ENCODE results near the gene HMGA1. TPM values are rescaled to one million over a fixed set of nuclear protein-coding genes. Genes with fewer than 3 reads are reported as not detected.

Gene HMGA1
- total RNA-seq, 1 experiment from 2014 or later: 337 TPM

DNA sequence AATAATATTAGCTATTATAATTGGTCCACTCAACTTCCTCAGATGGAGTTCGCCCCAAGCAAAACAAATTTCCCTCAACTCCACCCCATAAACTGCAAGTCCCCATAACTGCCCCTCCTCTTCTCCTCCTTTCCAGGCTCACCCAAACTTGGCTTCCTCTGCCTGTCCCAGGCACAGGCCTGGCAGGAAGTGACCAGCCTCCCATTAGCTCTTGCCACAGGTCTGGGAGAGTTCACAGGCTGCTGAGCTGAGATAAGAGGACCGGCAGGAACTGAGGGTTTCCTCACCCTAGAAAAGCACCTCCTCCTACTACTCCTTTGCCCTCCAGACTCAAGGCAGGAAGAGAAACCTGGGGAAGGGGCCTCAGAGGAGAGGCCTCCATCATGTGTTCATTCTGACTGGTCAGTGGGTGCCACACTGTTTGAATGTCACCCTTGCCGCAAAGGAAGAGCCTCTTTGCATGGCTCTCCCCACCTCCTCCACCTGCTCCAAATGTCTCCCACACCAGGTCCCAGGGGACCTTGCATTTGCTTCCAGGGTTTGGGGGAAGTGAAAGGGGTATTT, 36.7 kb downstream of the HMGA1 start:
- no peaks in the 10 kb centered on the region for H3K36me3 ChIP-seq (ENCODE audit: insufficient read depth, low read length)
- no peak overlapping the region for H3K4me3 ChIP-seq (ENCODE audit: low read length)
- no peaks in the 10 kb centered on the region for H4K20me1 ChIP-seq (ENCODE audit: insufficient read depth, low read depth, low read length)
- no peak overlapping the region for H3K9ac ChIP-seq (ENCODE audit: low read length)
- H3K27me3 ChIP-seq (ENCODE audit: low read length): no peaks in the 10 kb centered on the region
- no peak overlapping the region for H3K27ac ChIP-seq (ENCODE audit: low read length)
- peak; percentile 50 for DNase-seq
- no peaks in the 10 kb centered on the region for H3K79me2 ChIP-seq (ENCODE audit: low read length)
- H2AFZ ChIP-seq (ENCODE audit: low read length): no peak overlapping the region
- H3K4me2 ChIP-seq (ENCODE audit: low read depth, low read length, poor library complexity, severe bottlenecking): peak overlapping the region; percentile 31
- no peaks in the 10 kb centered on the region for H3K9me2 ChIP-seq (replicated peaks; ENCODE audit: insufficient read depth, low read length)
- peaks cover 13% of the 10 kb centered on the region for H3K4me1 ChIP-seq (ENCODE audit: low read length)
- no peaks in the 10 kb centered on the region for H3K9me3 ChIP-seq (ENCODE audit: low read length)

DNA sequence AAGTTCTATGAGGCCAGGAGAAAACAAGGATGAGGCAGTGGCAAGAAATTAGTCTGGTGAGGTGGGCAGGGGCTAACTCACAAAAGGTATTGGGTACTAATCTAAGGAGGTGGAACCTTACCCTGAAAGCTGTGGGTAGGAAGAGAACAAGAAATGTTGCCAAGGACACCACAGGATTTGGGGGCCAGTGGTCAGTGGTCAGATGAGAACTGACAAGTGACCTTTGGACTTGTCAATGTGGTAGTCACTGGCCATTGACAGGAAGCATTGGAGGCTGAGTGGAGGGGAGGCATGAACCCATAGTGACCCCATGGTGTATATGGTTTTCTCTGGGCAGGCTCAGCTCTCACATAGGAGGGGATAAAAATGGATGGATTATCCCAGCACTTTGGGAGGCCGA, 37.5 kb downstream of the HMGA1 start:
- Histone ChIP-seq H3K36me3 (ENCODE audit: insufficient read depth, low read length) (no peaks in the 10 kb centered on the region), H3K9me2 (replicated peaks; ENCODE audit: insufficient read depth, low read length) (no peaks in the 10 kb centered on the region), H3K4me3 (ENCODE audit: low read length) (no peak overlapping the region), H4K20me1 (ENCODE audit: insufficient read depth, low read depth, low read length) (no peaks in the 10 kb centered on the region), H3K9me3 (ENCODE audit: low read length) (no peaks in the 10 kb centered on the region), H3K27me3 (ENCODE audit: low read length) (no peaks in the 10 kb centered on the region), H2AFZ (ENCODE audit: low read length) (no peak overlapping the region), H3K27ac (ENCODE audit: low read length) (no peak overlapping the region), H3K4me2 (ENCODE audit: low read depth, low read length, poor library complexity, severe bottlenecking) (peak overlapping the region; percentile 31), H3K9ac (ENCODE audit: low read length) (no peak overlapping the region), H3K4me1 (ENCODE audit: low read length) (peaks cover 13% of the 10 kb centered on the region), H3K79me2 (ENCODE audit: low read length) (no peaks in the 10 kb centered on the region)
- no peak for DNase-seq

DNA sequence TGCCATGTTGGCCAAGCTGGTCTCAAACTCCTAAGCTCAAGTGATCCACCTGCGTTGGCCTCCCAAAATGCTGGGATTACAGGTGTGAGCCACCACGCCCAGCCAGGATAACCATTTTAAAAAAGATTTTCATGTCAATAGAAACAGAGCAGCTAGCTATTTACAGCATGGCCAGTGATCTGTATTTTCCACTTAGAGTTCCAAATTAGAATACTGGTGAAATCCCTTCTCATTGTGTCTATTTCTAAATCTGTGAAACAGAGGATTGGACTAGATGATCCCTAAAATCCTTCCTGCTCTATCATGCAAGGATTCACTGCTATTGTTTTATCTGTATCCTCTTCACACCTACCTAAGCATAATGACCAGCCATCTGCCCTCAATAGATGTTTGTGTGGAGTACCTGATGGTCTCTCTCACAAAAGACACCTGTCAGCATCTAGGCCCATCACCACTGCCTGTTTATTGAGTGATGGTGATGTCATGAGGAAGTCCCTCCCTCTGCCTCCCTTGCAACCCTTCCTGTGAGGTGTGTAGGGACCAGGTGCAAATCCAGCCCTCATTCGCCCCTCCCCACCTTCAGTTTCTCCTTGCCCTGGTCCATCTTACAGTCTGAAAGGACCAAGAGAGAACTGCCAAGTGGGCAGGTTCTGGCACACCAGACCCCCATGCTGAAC, 38.6 kb downstream of the HMGA1 start:
- H3K36me3 ChIP-seq (ENCODE audit: insufficient read depth, low read length): no peaks in the 10 kb centered on the region
- H3K4me3 ChIP-seq (ENCODE audit: low read length): no peak overlapping the region
- no peak for DNase-seq
- H3K4me1 ChIP-seq (ENCODE audit: low read length): peaks cover 13% of the 10 kb centered on the region
- H3K4me2 ChIP-seq (ENCODE audit: low read depth, low read length, poor library complexity, severe bottlenecking): no peak overlapping the region
- no peaks in the 10 kb centered on the region for H4K20me1 ChIP-seq (ENCODE audit: insufficient read depth, low read depth, low read length)
- H3K27me3 ChIP-seq (ENCODE audit: low read length): no peaks in the 10 kb centered on the region
- no peaks in the 10 kb centered on the region for H3K9me3 ChIP-seq (ENCODE audit: low read length)
- no peak overlapping the region for H3K9ac ChIP-seq (ENCODE audit: low read length)
- no peak overlapping the region for H3K27ac ChIP-seq (ENCODE audit: low read length)
- H2AFZ ChIP-seq (ENCODE audit: low read length): no peak overlapping the region
- no peaks in the 10 kb centered on the region for H3K79me2 ChIP-seq (ENCODE audit: low read length)
- no peaks in the 10 kb centered on the region for H3K9me2 ChIP-seq (replicated peaks; ENCODE audit: insufficient read depth, low read length)

DNA sequence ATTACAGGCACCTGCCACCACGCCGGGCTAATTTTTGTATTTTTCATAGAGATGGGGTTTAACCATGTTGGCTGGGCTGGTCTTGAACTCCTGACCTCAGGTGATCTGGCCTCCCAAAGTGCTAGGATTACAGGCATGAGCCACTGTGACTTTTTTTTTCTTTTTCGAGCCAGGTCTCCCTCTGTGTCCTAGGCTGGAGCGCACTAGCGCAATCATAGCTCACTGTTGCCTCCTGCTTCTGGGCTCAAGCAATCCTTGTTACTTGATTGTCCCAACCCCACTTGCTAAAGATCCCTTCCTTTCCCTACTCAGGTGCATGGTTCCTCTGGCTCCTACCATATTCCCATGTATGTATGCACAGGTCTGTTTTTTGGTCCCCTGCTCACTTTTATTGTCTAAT, 39.5 kb downstream of the HMGA1 start:
- no peak overlapping the region for H2AFZ ChIP-seq (ENCODE audit: low read length)
- H3K79me2 ChIP-seq (ENCODE audit: low read length): no peaks in the 10 kb centered on the region
- no peaks in the 10 kb centered on the region for H3K9me3 ChIP-seq (ENCODE audit: low read length)
- H3K27ac ChIP-seq (ENCODE audit: low read length): no peak overlapping the region
- no peaks in the 10 kb centered on the region for H3K36me3 ChIP-seq (ENCODE audit: insufficient read depth, low read length)
- no peak overlapping the region for H3K9ac ChIP-seq (ENCODE audit: low read length)
- no peak overlapping the region for H3K4me2 ChIP-seq (ENCODE audit: low read depth, low read length, poor library complexity, severe bottlenecking)
- H3K4me3 ChIP-seq (ENCODE audit: low read length): no peak overlapping the region
- no peaks in the 10 kb centered on the region for H4K20me1 ChIP-seq (ENCODE audit: insufficient read depth, low read depth, low read length)
- no peak for DNase-seq
- H3K4me1 ChIP-seq (ENCODE audit: low read length): peaks cover 13% of the 10 kb centered on the region
- H3K9me2 ChIP-seq (replicated peaks; ENCODE audit: insufficient read depth, low read length): no peaks in the 10 kb centered on the region
- H3K27me3 ChIP-seq (ENCODE audit: low read length): no peaks in the 10 kb centered on the region

DNA sequence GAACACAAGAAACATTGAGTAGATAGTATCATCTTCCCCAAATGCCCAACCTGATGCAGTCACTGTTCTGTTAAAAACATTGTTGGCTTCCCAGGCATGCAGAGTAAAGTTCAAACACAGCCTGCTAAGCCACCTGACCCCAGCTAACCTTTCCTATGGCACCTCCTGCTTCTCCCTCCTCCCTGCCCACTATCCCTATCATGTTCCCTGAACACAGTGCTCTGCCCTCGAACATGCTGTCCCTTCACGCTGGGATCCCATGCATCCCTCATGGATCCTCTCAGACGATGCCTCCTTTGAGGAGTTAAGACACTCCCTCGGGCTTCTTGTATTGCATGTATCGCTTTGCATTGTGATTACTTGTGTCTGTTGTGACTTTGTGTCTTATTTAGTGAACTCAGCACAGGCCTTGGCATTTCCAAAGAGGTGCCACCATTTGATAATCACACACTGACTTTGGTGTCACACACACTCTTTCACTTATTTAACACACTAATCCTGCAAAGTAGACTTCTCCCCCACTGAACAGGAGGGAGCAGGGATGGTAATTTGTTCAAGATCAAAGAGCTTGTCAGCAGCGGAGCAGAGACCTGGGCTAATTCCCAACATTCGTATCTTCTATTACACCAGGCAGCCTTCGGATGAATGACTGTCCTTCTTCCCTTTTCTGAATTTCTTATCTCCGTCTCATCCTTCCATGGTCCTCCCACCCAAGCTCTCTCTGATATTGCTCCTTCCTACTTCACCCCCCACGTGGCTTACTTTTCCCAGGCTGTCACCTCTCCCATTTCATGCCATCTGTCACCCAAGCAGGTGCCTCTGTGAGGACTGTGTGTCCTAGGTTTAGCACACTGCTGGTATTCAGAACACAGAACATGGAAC, 40.4 kb downstream of the HMGA1 start:
- Histone ChIP-seq H3K27ac (ENCODE audit: low read length) (no peak overlapping the region), H3K9ac (ENCODE audit: low read length) (no peak overlapping the region)

DNA sequence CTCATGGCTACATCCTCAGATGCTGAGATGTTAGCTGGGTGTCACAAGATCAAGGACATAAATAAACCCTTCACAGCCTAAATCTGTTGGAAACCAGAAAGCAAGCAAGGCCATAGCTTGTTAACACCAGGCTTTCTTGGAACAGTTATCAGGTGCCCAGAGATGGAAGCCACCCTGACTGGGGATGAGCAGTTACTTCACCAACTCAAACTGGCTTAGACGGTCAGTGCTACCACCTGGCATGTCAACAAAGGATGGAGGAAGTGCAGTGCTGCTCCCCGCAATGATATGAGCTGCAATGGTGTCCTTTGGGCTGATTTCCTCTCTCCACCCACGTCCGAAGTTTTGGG, 41.1 kb downstream of the HMGA1 start:
- Histone ChIP-seq H3K27ac (ENCODE audit: low read length) (no peak overlapping the region), H3K9me3 (ENCODE audit: low read length) (no peaks in the 10 kb centered on the region), H3K4me2 (ENCODE audit: low read depth, low read length, poor library complexity, severe bottlenecking) (no peak overlapping the region), H4K20me1 (ENCODE audit: insufficient read depth, low read depth, low read length) (no peaks in the 10 kb centered on the region), H2AFZ (ENCODE audit: low read length) (no peak overlapping the region), H3K27me3 (ENCODE audit: low read length) (no peaks in the 10 kb centered on the region), H3K79me2 (ENCODE audit: low read length) (no peaks in the 10 kb centered on the region), H3K36me3 (ENCODE audit: insufficient read depth, low read length) (no peaks in the 10 kb centered on the region), H3K4me1 (ENCODE audit: low read length) (peaks cover 13% of the 10 kb centered on the region), H3K4me3 (ENCODE audit: low read length) (no peak overlapping the region), H3K9ac (ENCODE audit: low read length) (no peak overlapping the region), H3K9me2 (replicated peaks; ENCODE audit: insufficient read depth, low read length) (no peaks in the 10 kb centered on the region)
- no peak for DNase-seq

More for the DNA sequence above, 40.4 kb downstream of the HMGA1 start:
- H3K4me1 ChIP-seq (ENCODE audit: low read length): peaks cover 13% of the 10 kb centered on the region
- H3K36me3 ChIP-seq (ENCODE audit: insufficient read depth, low read length): no peaks in the 10 kb centered on the region
- H4K20me1 ChIP-seq (ENCODE audit: insufficient read depth, low read depth, low read length): no peaks in the 10 kb centered on the region
- no peak overlapping the region for H3K4me3 ChIP-seq (ENCODE audit: low read length)
- H3K4me2 ChIP-seq (ENCODE audit: low read depth, low read length, poor library complexity, severe bottlenecking): no peak overlapping the region
- no peaks in the 10 kb centered on the region for H3K9me2 ChIP-seq (replicated peaks; ENCODE audit: insufficient read depth, low read length)
- no peaks in the 10 kb centered on the region for H3K27me3 ChIP-seq (ENCODE audit: low read length)
- H3K9me3 ChIP-seq (ENCODE audit: low read length): no peaks in the 10 kb centered on the region
- H2AFZ ChIP-seq (ENCODE audit: low read length): no peak overlapping the region
- no peaks in the 10 kb centered on the region for H3K79me2 ChIP-seq (ENCODE audit: low read length)
- no peak for DNase-seq

DNA sequence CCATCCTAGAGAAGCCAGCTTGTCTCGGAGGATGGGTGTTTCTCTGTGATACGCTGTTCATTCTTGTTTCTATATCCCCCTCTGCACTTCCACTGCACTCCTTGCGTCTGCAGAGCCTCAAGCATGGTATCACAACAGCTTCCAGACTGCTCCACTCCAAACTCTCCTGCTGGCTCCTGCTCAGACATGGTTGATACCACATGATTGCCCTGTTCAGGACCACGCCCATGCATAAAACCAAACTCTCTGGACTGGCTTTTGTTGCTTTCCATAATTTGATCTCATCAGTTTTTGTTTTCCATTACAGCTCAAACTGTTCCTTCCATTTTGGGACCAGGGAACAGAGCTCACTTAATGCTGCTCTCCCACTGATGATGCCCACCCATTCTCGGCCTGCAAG, 42.2 kb downstream of the HMGA1 start:
- Histone ChIP-seq H3K4me3 (ENCODE audit: low read length) (no peak overlapping the region), H3K4me2 (ENCODE audit: low read depth, low read length, poor library complexity, severe bottlenecking) (no peak overlapping the region), H3K9me2 (replicated peaks; ENCODE audit: insufficient read depth, low read length) (no peaks in the 10 kb centered on the region), H3K79me2 (ENCODE audit: low read length) (0 out of 2 replicates have a peak, but pooled peaks cover under 1% of the 10 kb centered on the region), H3K9ac (ENCODE audit: low read length) (no peak overlapping the region), H4K20me1 (ENCODE audit: insufficient read depth, low read depth, low read length) (no peaks in the 10 kb centered on the region), H3K27me3 (ENCODE audit: low read length) (no peaks in the 10 kb centered on the region), H2AFZ (ENCODE audit: low read length) (no peak overlapping the region), H3K9me3 (ENCODE audit: low read length) (no peaks in the 10 kb centered on the region), H3K27ac (ENCODE audit: low read length) (no peak overlapping the region), H3K4me1 (ENCODE audit: low read length) (peaks cover 5% of the 10 kb centered on the region), H3K36me3 (ENCODE audit: insufficient read depth, low read length) (peaks cover under 1% of the 10 kb centered on the region; the same call in 1 of the 2 replicates)
- no peak for DNase-seq

DNA sequence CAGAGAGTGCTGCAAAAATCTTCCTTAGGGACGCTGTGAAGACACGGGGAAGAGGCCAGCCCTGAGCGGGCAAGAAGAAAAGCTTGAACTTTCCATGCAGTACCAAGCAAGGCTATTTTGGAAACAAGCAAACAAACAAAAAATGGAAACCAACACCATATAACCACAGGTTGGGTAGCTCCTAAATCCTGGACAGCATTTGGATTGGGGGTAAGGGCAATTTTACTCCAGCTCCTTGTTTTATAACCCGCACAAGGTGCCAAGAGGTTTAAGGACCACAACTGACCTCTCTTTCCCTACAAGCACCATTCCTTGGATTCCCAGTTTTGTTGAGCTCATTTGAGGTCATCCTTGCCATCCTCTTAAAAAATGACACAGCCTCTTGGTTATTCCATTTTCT, 43.5 kb downstream of the HMGA1 start:
- peaks cover 9% of the 10 kb centered on the region for H3K4me1 ChIP-seq (ENCODE audit: low read length)
- no peak overlapping the region for H3K4me2 ChIP-seq (ENCODE audit: low read depth, low read length, poor library complexity, severe bottlenecking)
- H3K9me2 ChIP-seq (replicated peaks; ENCODE audit: insufficient read depth, low read length): no peaks in the 10 kb centered on the region
- H3K27ac ChIP-seq (ENCODE audit: low read length): no peak overlapping the region
- H3K9ac ChIP-seq (ENCODE audit: low read length): no peak overlapping the region
- H3K9me3 ChIP-seq (ENCODE audit: low read length): no peaks in the 10 kb centered on the region
- peaks cover 10% of the 10 kb centered on the region; the same call in 1 of the 2 replicates for H3K36me3 ChIP-seq (ENCODE audit: insufficient read depth, low read length)
- no peak for DNase-seq
- peaks cover 11% of the 10 kb centered on the region for H3K79me2 ChIP-seq (ENCODE audit: low read length)
- H4K20me1 ChIP-seq (ENCODE audit: insufficient read depth, low read depth, low read length): no peaks in the 10 kb centered on the region
- H3K4me3 ChIP-seq (ENCODE audit: low read length): no peak overlapping the region
- H2AFZ ChIP-seq (ENCODE audit: low read length): no peak overlapping the region
- H3K27me3 ChIP-seq (ENCODE audit: low read length): no peaks in the 10 kb centered on the region

Measured in Karpas-422 (cell line).